Measurements from ENCODE around the gene BCCIP. TPM values are rescaled to one million over a fixed set of nuclear protein-coding genes. Genes with fewer than 3 reads are reported as not detected.

The BCCIP gene
- total RNA-seq, 1 donor from 2014 or later = 54.1 TPM

DNA sequence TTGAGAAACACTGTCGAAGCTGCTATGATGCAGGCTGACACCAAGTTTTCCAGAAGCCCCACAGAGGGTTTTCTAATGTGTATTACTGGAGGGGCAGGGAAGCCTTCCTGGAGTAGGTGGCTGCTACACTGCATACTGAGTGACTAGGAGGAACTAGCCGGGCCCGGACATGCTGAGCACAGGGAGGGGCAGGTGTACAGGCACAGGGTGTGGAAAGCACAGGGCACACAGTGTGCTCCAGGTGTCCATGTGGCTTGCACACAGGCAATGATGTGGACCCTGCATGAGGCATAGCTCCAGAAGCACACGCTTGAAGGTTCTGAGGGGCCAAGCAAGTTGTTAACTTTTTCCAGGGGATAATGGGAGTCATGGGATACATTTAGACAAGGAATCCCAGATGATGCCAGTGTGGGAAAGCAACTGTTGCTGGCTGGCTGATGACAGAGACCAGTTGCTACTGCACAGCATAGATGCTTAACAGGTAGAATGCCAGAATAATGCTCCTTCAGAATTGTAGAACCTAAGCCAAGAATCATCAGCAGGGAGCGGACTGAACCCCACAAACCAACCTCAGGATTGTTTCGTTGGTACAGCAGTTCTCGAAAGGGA lies 43.2 kb downstream of the BCCIP start:
- no peaks in the 10 kb centered on the region for H3K4me1 Mint-ChIP-seq
- no peak overlapping the region for H3K27ac Mint-ChIP-seq

GRCh38 chr10:125868372-125868975 lies 45.1 kb downstream of the BCCIP start:
- Mint-ChIP-seq H3K9me3 (no peaks in the 10 kb centered on the region), H3K4me1 (no peaks in the 10 kb centered on the region), H3K27ac (peak overlapping the region; percentile 30), H3K4me3 (no peak overlapping the region), H3K36me3 (peaks cover 17% of the 10 kb centered on the region), H3K27me3 (ENCODE audit: low read depth) (no peaks in the 10 kb centered on the region)
- TF ChIP-seq, protein P1, sequence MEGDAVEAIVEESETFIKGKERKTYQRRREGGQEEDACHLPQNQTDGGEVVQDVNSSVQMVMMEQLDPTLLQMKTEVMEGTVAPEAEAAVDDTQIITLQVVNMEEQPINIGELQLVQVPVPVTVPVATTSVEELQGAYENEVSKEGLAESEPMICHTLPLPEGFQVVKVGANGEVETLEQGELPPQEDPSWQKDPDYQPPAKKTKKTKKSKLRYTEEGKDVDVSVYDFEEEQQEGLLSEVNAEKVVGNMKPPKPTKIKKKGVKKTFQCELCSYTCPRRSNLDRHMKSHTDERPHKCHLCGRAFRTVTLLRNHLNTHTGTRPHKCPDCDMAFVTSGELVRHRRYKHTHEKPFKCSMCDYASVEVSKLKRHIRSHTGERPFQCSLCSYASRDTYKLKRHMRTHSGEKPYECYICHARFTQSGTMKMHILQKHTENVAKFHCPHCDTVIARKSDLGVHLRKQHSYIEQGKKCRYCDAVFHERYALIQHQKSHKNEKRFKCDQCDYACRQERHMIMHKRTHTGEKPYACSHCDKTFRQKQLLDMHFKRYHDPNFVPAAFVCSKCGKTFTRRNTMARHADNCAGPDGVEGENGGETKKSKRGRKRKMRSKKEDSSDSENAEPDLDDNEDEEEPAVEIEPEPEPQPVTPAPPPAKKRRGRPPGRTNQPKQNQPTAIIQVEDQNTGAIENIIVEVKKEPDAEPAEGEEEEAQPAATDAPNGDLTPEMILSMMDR (IDR thresholded peaks at IDR 0.05; ENCODE audit: unreplicated experiment) = peak; percentile 68
- DNase-seq (ENCODE audit: low spot score in 2 of 2, unreplicated experiment in 2 of 2) = no peak

More for the DNA sequence above, 43.2 kb downstream of the BCCIP start:
- no peak for DNase-seq (ENCODE audit: low spot score in 2 of 2, unreplicated experiment in 2 of 2)
- Mint-ChIP-seq H3K36me3 (peaks cover 14% of the 10 kb centered on the region), H3K27me3 (ENCODE audit: low read depth) (no peaks in the 10 kb centered on the region), H3K4me3 (no peak overlapping the region), H3K9me3 (no peaks in the 10 kb centered on the region)
- TF ChIP-seq, protein P1 (IDR thresholded peaks at IDR 0.05; ENCODE audit: unreplicated experiment) = no peak

- H3K4me3 Mint-ChIP-seq = no peak overlapping the region
- TF ChIP-seq, protein P1 (IDR thresholded peaks at IDR 0.05; ENCODE audit: unreplicated experiment) = no peak
- H3K9me3 Mint-ChIP-seq = peaks cover 13% of the 10 kb centered on the region
- H3K4me1 Mint-ChIP-seq = no peaks in the 10 kb centered on the region
- H3K27me3 Mint-ChIP-seq (ENCODE audit: low read depth) = no peaks in the 10 kb centered on the region
- no peak overlapping the region for H3K27ac Mint-ChIP-seq
- H3K36me3 Mint-ChIP-seq = peaks cover 31% of the 10 kb centered on the region
- no peak for DNase-seq (ENCODE audit: low spot score in 2 of 2, unreplicated experiment in 2 of 2)
Measured at GRCh38 chr10:125871338-125871737, 48.0 kb downstream of the BCCIP start.

DNA sequence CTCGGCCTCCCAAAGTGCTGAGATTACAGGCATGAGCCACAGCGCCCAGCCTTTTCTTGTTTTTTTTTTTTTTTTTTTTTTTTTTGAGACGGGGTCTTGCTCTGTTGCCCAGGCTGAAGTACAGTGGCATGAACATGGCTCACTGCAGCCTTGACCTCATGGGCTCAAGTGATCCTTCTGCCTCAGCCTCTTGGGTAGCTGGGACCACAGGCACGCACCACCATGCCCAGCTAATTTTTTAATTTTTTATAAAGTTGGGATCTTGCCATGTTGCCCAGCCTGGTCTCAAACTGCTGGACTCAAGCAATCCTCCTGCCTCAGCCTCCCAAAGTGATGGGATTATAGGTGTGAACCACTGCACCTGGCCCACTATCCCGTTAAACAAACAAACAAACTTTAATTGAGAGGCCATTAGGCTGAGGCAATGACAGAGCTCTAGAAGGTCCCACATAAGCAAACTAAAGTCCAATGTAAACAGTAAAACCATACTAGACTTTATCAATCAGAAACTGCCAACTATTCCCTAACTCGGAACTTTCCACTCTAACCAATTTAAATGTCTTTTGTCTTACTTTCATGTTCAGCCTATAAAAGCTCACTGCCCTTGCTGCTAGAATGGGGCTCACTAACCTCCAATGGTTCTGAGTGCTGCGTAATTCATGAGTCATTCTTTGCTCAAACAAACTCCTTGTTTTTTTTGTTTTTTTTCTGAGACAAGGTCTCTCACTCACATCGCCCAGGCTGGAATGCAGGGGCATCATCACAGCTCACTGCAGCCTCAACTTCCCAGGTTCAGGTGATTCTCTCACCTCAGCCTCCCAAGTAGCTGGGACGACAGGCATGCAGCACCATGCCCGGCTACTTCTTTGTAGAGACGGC lies 55.9 kb downstream of the BCCIP start:
- Mint-ChIP-seq H3K27me3 (ENCODE audit: low read depth) (no peaks in the 10 kb centered on the region), H3K4me3 (no peak overlapping the region), H3K27ac (no peak overlapping the region), H3K36me3 (peaks cover 55% of the 10 kb centered on the region), H3K4me1 (peaks cover 13% of the 10 kb centered on the region), H3K9me3 (peaks cover 26% of the 10 kb centered on the region)
- TF ChIP-seq, protein P1 (IDR thresholded peaks at IDR 0.05; ENCODE audit: unreplicated experiment) = no peak
- DNase-seq (ENCODE audit: low spot score in 2 of 2, unreplicated experiment in 2 of 2) = no peak

- Mint-ChIP-seq H3K9me3 (peaks cover 19% of the 10 kb centered on the region), H3K27ac (peak overlapping the region; percentile 47), H3K27me3 (ENCODE audit: low read depth) (no peaks in the 10 kb centered on the region), H3K36me3 (peaks cover 42% of the 10 kb centered on the region), H3K4me1 (peaks cover 13% of the 10 kb centered on the region), H3K4me3 (no peak overlapping the region)
- TF ChIP-seq, protein P1 (IDR thresholded peaks at IDR 0.05; ENCODE audit: unreplicated experiment) = no peak
- no peak for DNase-seq (ENCODE audit: low spot score in 2 of 2, unreplicated experiment in 2 of 2)
Measured at GRCh38 chr10:125880719-125881118, 57.4 kb downstream of the BCCIP start.

Measured in mesothelial cell of epicardium (in vitro differentiated cells).